ENCODE data around the gene VGLL4. TPM values are rescaled to one million over a fixed set of nuclear protein-coding genes. Genes with fewer than 3 reads are reported as not detected.

Gene VGLL4
- total RNA-seq, 1 experiment from 2014 or later: 66.0 TPM

DNA sequence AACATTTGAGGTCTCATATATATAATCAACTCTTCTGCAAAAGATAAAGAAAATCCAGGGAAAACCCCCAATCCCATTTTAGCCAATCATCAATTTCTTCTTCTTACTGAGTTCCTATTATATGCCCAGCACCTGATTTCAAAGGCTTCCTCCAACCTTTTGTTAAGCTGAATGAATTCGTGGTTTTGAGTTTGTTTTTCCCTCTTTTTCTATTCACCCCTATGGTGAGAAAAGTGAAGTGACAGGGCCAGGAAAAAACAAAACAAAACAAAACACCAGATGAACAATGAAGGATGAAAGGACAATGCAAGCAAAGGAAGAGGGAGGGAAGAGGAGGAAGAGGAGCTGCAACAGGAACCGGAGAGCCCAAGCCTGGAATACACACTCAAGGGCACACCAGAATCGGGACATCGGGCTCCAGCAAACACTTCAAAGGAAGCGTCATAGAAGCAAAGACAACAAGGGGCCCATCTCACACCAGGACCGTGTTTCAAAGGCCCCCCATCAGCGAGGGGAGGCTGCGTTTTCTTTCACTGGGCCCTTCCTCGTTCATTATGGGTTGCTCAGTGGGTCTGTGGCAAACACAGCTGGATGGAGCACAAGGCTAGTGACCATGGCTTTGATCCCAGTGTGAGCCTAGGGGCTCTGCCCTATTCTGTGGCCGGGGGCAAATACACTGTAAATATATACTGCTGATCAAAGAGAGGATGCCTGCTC lies 50.2 kb downstream of the VGLL4 start:
- BruUV-seq (replicated peaks): no TSS peak
- in situ Hi-C loops (cut with HindIII; ENCODE audit: low pct_unique_long_range_greater_than_20kb, low sequenced_read_pairs): no loop called here

GRCh38 chr3:11592445-11593298 lies 51.0 kb downstream of the VGLL4 start:
- POLR2A ChIA-PET: no interaction called here
- in situ Hi-C loops (cut with HindIII; ENCODE audit: low pct_unique_long_range_greater_than_20kb, low sequenced_read_pairs): no loop called here
- BruUV-seq (replicated peaks): no TSS peak

More for the DNA sequence above, 50.2 kb downstream of the VGLL4 start:
- Histone ChIP-seq H3K4me3 (ENCODE audit: low read depth in 2 of 2, low read length in 2 of 2) (no peak overlapping the region), H3K36me3 (ENCODE audit: control insufficient read depth, insufficient read depth, low read length) (no peaks in the 10 kb centered on the region), H3K9me3 (ENCODE audit: control insufficient read depth, insufficient read depth, low read depth, low read length) (no peaks in the 10 kb centered on the region), H3K27me3 (ENCODE audit: control insufficient read depth, insufficient read depth, low read length) (no peaks in the 10 kb centered on the region), H3K4me1 (ENCODE audit: control insufficient read depth, insufficient read depth, low read length) (peaks cover 65% of the 10 kb centered on the region), H3K27ac (ENCODE audit: low read length) (peak overlapping the region; percentile 96)
- ATAC-seq (no peak), DNase-seq (ENCODE audit: low read depth, low spot score) (no peak)
- ChIA-PET POLR2A (interaction anchor here (0.6 kb wide), 1 partner anchor 15 kb away, joined by 8 read pairs; no protein-coding TSS in a partner anchor), CTCF (no interaction called here)
- TF ChIP-seq, protein P1, sequence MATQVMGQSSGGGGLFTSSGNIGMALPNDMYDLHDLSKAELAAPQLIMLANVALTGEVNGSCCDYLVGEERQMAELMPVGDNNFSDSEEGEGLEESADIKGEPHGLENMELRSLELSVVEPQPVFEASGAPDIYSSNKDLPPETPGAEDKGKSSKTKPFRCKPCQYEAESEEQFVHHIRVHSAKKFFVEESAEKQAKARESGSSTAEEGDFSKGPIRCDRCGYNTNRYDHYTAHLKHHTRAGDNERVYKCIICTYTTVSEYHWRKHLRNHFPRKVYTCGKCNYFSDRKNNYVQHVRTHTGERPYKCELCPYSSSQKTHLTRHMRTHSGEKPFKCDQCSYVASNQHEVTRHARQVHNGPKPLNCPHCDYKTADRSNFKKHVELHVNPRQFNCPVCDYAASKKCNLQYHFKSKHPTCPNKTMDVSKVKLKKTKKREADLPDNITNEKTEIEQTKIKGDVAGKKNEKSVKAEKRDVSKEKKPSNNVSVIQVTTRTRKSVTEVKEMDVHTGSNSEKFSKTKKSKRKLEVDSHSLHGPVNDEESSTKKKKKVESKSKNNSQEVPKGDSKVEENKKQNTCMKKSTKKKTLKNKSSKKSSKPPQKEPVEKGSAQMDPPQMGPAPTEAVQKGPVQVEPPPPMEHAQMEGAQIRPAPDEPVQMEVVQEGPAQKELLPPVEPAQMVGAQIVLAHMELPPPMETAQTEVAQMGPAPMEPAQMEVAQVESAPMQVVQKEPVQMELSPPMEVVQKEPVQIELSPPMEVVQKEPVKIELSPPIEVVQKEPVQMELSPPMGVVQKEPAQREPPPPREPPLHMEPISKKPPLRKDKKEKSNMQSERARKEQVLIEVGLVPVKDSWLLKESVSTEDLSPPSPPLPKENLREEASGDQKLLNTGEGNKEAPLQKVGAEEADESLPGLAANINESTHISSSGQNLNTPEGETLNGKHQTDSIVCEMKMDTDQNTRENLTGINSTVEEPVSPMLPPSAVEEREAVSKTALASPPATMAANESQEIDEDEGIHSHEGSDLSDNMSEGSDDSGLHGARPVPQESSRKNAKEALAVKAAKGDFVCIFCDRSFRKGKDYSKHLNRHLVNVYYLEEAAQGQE (IDR thresholded peaks at IDR 0.05; ENCODE audit: insufficient read depth in 1 of 2, low read depth in 2 of 2, low read length in 1 of 2): no peak
- no peak for TF ChIP-seq TCF7L2 (IDR thresholded peaks at IDR 0.05; ENCODE audit: low read depth, low read length)
- TF ChIP-seq, protein P2, sequence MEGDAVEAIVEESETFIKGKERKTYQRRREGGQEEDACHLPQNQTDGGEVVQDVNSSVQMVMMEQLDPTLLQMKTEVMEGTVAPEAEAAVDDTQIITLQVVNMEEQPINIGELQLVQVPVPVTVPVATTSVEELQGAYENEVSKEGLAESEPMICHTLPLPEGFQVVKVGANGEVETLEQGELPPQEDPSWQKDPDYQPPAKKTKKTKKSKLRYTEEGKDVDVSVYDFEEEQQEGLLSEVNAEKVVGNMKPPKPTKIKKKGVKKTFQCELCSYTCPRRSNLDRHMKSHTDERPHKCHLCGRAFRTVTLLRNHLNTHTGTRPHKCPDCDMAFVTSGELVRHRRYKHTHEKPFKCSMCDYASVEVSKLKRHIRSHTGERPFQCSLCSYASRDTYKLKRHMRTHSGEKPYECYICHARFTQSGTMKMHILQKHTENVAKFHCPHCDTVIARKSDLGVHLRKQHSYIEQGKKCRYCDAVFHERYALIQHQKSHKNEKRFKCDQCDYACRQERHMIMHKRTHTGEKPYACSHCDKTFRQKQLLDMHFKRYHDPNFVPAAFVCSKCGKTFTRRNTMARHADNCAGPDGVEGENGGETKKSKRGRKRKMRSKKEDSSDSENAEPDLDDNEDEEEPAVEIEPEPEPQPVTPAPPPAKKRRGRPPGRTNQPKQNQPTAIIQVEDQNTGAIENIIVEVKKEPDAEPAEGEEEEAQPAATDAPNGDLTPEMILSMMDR (IDR thresholded peaks at IDR 0.05): no peak
- no peak for TF ChIP-seq POLR2AphosphoS5 (IDR thresholded peaks at IDR 0.05; ENCODE audit: low read depth, low read length)
- no peak for TF ChIP-seq SIN3A (IDR thresholded peaks at IDR 0.05; ENCODE audit: borderline replicate concordance, insufficient read depth, low read depth, low read length)
- intact Hi-C loops (cut with micrococcal nuclease; ENCODE audit: unreplicated experiment): no loop called here

More at GRCh38 chr3:11592445-11593298, 51.0 kb downstream of the VGLL4 start:
- DNase-seq (ENCODE audit: low read depth, low spot score): no peak
- H3K36me3 ChIP-seq (ENCODE audit: control insufficient read depth, insufficient read depth, low read length): no peaks in the 10 kb centered on the region
- intact Hi-C loops (cut with micrococcal nuclease; ENCODE audit: unreplicated experiment): no loop called here
- CTCF ChIA-PET: no interaction called here
- no peak for TF ChIP-seq TCF7L2 (IDR thresholded peaks at IDR 0.05; ENCODE audit: low read depth, low read length)
- no peaks in the 10 kb centered on the region for H3K27me3 ChIP-seq (ENCODE audit: control insufficient read depth, insufficient read depth, low read length)
- H3K27ac ChIP-seq (ENCODE audit: low read length): peak overlapping the region; percentile 96
- no peaks in the 10 kb centered on the region for H3K9me3 ChIP-seq (ENCODE audit: control insufficient read depth, insufficient read depth, low read depth, low read length)
- 0 out of 2 replicates have a peak, but pooled peaks have one; percentile 17 for ATAC-seq
- peaks cover 73% of the 10 kb centered on the region for H3K4me1 ChIP-seq (ENCODE audit: control insufficient read depth, insufficient read depth, low read length)
- no peak overlapping the region for H3K4me3 ChIP-seq (ENCODE audit: low read depth in 2 of 2, low read length in 2 of 2)
